DOHH2 (cell line): ENCODE data around the gene ARID5B.

Source experiments
- CTCF ChIP-seq: fragments of 200-600 bp; sonication (generic); IDR thresholded peaks from one replicate; pipeline ENCODE4 v1.5.1; 2014; ENCODE audit warnings: antibody characterized with exemption, mild to moderate bottlenecking, low read depth, low read length; ENCODE audit not compliant: poor library complexity, severe bottlenecking
- EZH2phosphoT487 ChIP-seq: fragments of 200-600 bp; sonication (generic); IDR thresholded peaks from 2 replicates; pipeline ENCODE4 v1.6.1; 2017; ENCODE audit warnings: borderline replicate concordance, mild to moderate bottlenecking, antibody characterized with exemption, low read length, moderate library complexity, mixed read lengths

DNA sequence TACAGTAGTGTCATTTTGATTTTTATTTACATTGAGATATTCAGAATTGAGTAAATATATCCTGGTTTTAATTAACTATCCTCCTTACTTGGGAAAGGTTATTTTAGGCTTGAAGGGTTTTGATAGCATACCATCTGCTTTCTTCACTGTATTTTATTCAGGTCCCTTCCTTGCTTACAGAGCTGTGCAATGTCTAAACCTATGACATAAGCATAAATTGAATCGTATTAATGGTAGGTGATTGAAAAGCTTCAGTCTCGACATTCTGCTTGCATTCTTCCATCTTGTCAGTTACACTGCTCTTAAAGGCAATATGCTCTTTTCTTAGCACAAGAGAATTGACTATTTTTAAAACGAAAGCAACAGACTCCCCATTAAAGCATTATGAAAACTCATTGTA is 102.5 kb downstream of the ARID5B start:
- no peak for TF ChIP-seq CTCF
- no peak for TF ChIP-seq EZH2phosphoT487
